HG02885 (cell line): ENCODE results near the gene PRR23E.

ENCODE experiments used
- ATAC-seq: cut with Tn5 transposase; IDR thresholded peaks from one replicate; pipeline ENCODE4 v1.9.1; 2021; ENCODE audit warnings: mild to moderate bottlenecking; ENCODE audit not compliant: unreplicated experiment, poor library complexity

The PRR23E gene

GRCh38 chr3:127192576-127193232 is at the start of gene PRR23E:
Gene PRR23E (plus strand): TSS chr3:127193131. CDS start chr3:127196686, 3,555 bp downstream.
- no peak for ATAC-seq

DNA sequence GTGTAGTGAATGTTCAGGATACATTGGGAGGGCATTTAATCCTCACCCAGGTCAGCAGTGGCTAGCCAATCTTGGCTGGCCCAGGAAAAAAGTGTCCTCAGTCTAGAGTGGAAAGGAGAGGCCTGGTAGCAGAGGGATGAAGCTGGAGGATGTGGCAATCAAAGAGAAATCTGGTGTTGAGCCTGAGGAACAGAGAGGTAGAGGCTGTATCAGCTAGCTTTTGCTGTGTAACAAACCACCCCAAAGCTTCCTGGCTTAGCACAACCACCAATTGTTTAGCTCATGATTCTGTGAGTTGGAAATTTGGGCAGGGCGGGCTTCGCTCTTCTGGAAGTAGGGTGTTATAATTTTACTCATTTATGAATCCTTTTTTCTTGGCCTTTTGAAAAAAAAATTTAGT is 49.8 kb upstream of the PRR23E start:
- no peak for ATAC-seq

GRCh38 chr3:127144631-127145030 is 48.3 kb upstream of the PRR23E start:
- ATAC-seq, result no peak

- ATAC-seq, result no peak
Observed at GRCh38 chr3:127145266-127145665, 47.7 kb upstream of the PRR23E start.

DNA sequence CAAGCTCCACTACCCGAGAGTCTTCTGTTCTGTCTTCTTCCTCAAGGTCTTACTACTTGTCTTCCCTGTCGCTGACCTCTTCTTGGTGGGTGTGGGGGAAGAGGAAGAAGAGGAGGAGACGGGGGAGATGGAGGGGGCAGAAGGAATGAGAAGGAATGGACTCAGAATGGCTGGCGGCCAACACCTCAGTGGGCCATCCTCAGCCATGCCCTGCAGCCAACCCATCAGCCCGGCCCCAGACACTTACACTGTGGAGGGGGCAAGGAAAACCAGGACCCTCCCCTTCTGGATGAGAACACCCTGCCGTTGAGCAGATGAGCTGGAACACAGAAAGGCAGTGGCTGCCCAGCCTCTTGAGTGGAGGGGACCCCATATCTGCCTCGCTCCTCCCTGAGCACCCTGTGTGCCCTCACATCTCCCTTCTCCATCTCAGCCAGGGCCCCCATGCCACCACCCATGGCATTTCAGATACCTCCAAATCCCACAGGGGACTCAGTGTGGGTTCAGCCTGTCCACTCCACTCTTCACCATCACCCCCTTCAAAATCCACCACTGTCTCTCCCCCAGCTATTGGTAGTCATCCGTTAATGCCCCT is 45.5 kb upstream of the PRR23E start:
- no peak for ATAC-seq

GRCh38 chr3:127149621-127150310 is 43.2 kb upstream of the PRR23E start:
- ATAC-seq, result no peak

DNA sequence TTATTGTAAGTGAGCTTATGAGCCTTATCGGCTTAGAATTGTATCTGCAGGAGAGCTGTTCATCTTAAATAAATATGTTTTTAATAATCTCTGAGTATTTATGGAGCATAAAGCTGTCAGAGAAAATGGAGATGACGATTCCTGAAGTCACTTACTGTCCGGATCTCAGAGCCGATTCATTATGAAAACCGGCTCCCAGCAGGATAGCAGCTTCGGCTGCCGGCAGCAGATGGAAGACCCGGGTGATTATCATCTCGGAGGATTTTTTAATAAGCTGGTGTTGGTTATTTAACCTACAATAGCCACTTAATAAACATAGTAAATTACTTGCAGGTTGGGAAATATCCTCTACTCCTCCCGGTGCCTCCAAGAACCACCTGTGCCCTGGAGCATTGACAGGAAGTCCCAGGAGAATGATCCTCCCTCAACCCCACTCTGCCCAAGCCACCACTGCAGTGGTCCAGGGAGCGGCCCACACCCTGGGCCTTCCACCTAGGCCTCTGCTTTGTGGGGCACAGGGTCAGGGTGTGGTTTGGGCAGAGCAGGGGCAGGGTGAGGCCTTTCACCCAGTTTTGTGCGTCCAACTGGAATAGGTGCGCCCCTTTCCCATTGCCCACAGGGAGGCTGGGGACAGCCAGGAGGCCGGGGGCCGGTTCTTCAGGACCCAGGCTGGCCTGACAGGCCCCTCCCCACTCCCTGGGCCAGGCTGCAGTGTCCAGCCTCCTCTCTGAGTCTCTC is 42.2 kb upstream of the PRR23E start:
- no peak for ATAC-seq

DNA sequence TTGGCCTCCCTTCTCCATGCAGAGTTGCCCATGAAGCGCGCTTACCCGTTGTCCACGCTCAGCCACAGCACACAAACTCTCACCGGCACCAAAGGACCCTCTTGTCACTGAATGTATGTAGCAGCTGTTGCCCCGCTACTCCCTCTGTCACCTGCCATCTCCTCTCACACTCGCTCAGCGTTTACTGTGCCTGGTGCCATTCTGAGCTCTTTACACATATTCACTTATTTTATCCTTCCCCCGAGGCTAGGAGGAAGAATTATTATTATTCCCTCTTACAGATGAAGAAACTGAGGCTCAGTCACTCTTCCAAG is 41.7 kb upstream of the PRR23E start:
- ATAC-seq, result no peak

DNA sequence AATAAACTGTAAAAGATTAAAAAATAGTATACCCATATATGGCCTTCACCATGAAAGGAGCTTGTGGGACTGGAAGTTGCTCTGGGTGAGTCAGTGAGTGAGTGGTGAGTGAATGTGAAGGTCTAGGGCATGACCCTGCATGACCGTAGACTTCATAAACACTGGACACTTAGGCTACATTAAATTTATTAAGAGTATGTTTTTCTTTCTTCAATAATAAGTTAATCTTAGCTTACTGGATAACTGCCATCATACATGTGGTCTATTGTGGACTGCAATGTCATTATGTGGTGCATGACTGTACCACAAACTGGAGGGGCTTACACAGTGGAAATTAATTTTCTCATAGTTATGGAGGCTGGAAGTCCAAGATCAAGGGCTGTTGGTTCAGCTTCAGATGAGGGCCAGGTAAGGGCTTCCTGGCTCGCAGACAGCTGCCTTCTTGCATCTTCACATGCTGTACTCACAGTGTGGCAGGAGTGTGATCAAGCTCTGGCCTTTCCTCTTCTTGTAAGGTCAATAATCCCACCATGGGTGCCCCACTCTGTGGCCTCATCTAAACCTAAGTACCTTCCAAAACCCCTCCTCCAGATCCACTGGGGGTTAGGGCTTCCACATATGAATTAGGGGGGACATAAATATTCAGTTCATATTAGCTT is 40.8 kb upstream of the PRR23E start:
- ATAC-seq, result no peak

GRCh38 chr3:127152684-127153505 is 40.0 kb upstream of the PRR23E start:
- ATAC-seq, result no peak

DNA sequence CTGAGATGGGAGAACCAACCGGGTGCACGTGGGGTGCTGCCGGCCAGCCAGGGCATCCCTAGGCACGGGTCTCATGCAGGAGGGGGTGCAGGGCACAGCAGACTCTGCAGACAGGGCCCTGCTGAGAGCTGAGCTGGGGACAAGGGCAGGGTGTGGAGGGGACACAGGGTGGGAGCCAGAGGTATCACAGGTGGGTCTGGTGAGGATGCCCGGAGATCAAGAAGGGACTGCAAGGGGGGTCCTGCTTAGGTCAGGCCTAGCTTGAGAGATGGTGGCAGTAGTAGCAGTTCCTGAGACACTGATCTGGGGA is 39.5 kb upstream of the PRR23E start:
- ATAC-seq, result no peak

DNA sequence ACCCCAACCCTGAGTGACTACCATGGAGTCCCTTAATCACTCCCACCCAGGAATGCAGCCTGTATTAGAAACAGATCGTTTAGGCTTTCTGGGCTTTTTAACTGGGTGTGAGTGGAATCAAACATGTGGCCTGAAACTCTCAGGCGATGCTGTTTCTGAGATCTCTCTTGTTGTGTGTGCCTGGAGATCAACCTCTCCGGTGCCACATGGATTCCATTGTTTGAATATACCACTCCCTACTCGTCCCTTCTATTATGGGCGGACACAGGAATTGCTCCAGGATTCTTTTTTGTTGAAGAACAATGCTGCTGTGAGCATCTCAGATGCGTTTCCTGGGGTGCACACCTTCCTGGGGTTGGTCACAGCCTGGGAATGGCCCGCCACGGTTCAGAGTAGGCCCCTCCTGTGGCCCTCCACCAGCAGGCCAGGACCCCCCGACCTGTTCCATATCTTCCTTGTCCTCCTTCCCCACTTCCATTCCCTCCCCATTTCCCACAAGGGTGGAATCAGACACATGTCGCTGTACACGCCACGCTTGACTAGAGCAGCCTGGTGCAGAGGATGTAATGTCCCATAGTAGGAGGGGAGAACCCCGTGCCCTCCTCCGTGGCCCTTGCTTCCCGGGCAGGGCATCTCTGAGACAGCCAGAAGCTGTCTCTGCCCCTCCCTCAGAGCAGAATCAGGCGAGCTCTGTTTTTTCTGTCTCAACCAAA is 36.4 kb upstream of the PRR23E start:
- no peak for ATAC-seq

DNA sequence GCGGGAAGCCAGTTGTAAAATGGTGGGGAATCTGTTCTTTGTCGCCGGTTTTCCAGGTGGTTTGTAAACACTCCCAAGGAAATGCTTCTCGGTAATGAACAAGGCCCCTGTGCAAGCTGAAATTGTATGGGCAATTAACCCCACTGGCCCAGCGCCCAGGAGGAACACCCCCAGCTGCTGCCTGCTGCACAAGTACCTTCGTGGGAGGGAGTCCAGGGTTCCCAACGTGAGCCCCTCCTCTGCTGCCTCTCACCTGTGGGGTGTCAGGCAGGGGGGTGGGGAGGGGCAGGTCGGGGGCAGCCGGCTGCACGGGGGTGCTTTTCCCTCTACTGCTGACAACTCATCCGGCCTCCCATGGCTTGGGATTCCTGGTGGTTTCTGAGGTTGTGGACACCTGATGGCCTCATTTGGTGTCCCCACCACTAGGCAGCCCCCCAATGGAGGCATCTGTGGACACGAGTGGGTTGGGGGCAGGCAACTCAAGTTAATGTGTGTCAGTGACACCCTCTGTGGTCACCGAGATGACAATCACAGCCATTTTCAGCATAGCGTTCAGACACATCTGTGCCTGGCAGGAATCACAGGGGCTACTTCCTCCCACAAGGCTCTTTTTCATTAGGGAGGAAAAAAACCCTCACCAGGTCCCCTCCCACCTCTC is 35.6 kb upstream of the PRR23E start:
- no peak for ATAC-seq

DNA sequence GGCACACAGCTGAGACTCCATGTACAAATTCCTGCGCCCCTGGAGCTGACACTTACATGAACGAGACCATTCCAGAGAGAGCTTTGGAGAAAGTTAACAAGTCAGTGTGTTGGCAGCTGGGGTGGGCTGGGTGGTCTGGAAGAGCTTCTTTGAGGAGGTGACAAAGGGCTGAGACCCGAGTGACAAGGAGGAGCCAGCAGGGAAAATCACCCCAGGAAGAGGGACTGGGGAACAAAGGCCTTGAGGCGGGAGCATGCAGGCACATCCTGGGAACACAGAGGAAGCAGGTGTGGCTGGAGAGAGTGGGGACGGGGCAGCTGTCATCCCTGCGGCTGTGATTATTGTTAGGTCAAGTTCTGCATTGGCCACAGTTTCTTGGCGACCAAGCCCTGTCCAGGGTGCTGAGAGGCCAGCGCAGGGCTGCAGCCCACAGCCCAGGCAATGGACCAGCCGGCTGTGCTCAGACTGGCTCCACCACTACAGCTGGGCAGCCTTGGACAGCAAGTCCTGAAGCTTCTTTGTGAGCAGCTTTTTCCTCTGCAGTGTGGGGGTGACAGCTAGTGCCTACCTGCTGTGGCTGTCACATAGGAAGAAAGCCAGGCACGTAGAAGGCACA is 34.2 kb upstream of the PRR23E start:
- ATAC-seq, result no peak

DNA sequence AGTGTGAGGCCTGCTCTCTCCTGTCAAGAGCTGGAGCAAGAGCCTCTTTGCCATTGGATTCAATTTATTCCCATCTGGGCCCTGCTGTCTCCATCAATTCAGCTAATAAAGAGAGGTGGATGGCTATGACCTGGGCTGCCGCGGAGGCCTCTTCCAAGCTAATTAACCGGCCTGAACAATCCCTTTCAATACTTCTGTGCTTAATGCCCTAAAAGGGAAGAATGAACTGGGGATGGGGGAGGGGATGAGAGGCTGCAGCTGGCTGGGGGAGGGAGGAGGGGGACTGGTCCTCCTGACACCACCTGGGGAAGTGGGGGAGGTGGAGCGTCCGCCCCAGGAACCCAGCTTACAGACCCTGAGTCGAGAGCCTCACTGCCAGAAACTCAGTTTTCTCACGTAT is 33.4 kb upstream of the PRR23E start:
- no peak for ATAC-seq

GRCh38 chr3:127161236-127161635 is 31.7 kb upstream of the PRR23E start:
- ATAC-seq, result no peak

DNA sequence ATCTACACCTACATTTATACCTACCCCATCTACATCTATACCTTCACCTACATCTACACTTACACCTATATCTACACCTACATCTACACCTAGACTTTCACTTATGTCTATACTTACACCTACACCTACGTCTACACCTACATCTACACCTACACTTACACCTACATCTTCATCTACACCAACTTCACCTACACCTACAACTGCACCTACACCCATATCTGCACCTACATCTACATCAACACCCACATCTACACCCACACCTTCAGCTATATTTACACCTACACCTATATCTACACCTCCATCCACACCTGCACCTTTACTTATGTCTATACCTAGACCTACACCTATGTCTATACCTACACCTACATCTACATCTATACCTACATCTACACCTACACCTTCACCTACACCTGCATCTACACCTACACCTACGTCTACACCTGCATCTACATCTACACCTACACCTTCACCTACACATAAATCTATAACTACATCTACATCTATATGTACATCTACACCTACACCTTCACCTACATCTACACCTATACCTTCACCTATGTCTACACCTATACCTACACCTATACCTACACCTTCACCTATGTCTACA is 30.9 kb upstream of the PRR23E start:
- no peak for ATAC-seq

DNA sequence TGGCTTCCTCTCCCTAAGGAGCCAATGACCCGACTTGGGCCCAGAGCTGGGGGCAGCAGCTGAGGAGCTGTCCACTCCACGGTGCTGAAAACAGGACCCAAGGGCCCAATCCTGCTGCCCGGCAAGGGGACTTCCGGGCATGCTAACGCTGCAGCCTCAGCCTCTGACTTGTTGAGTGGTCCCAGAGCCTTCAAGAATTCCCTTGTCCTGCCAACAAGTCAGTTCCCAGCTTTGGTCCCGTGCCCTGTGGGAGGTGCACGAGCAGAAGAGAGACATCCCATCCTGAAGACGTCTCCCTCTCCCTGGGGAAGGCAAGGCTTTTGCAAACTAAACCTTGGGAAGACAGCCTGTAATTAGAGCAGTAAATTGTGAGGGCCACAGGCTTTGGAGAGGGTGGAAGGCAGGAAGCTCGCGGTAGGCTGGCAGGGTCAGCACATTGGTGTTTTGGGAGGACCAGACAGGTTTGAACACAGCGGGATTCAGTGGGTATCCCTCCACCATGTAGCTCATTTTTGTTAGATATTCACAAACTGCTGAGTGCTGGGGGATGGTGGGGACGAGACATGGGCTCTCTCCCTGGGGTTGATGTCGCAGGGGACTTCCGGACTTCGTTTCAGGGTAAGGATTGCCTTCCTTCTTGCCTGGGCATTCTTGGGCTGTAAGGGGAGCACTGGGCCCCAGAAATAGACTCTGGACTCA is 29.8 kb upstream of the PRR23E start:
- ATAC-seq, result no peak
